Measurements from ENCODE around the gene PAX3.

PAX3 gene

GRCh38 chr2:222218786-222219185 is 80.0 kb downstream of the PAX3 start:
- no peak overlapping the region for H3K4me2 ChIP-seq (ENCODE audit: low read length)
- H4K20me1 ChIP-seq (ENCODE audit: insufficient read depth, low read length), result no peaks in the 10 kb centered on the region
- TF ChIP-seq EZH2phosphoT487 (IDR thresholded peaks at IDR 0.05; ENCODE audit: low read depth), result no peak
- no peak for TF ChIP-seq CTCF (IDR thresholded peaks at IDR 0.05; ENCODE audit: low read depth, low read length)
- no peaks in the 10 kb centered on the region for H3K9me3 ChIP-seq (ENCODE audit: insufficient read depth, low read length)
- peaks cover 22% of the 10 kb centered on the region for H3K27me3 ChIP-seq (ENCODE audit: low read depth, low read length)
- no peak overlapping the region for H2AFZ ChIP-seq (ENCODE audit: low read depth, low read length)
- H3K4me3 ChIP-seq (ENCODE audit: low read length), result no peak overlapping the region
- H3K36me3 ChIP-seq (replicated peaks; ENCODE audit: low read depth, low read length), result no peaks in the 10 kb centered on the region
- no peak overlapping the region for H3K27ac ChIP-seq (ENCODE audit: low read length)
- H3K79me2 ChIP-seq (ENCODE audit: low read length), result no peaks in the 10 kb centered on the region
- H3K9ac ChIP-seq (ENCODE audit: low read length), result no peak overlapping the region
- no peaks in the 10 kb centered on the region for H3K4me1 ChIP-seq (ENCODE audit: low read length)

DNA sequence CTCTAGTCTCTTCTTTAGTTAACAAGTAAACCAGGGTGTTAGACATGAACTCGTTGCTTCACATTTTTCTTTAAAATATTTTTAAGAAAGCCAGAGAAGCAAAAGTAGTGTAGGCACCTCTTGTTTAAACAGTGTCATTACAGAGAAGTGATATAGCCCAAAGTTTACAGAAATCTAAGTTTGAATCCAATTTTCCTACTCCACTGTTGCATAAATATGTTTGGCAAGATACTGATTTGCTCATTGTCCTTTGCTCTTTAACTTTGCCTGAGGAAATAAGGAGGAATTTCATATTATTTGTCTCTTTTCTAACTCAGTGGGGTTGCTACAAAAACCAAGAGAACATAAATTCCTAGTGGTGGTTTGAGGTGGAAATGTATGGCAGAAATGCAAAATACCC is 81.1 kb downstream of the PAX3 start:
- Histone ChIP-seq H3K4me1 (ENCODE audit: low read length) (no peaks in the 10 kb centered on the region), H3K27ac (ENCODE audit: low read length) (no peak overlapping the region), H4K20me1 (ENCODE audit: insufficient read depth, low read length) (no peaks in the 10 kb centered on the region), H3K27me3 (ENCODE audit: low read depth, low read length) (peaks cover 22% of the 10 kb centered on the region), H3K9me3 (ENCODE audit: insufficient read depth, low read length) (no peaks in the 10 kb centered on the region), H3K9ac (ENCODE audit: low read length) (no peak overlapping the region), H3K4me2 (ENCODE audit: low read length) (no peak overlapping the region), H2AFZ (ENCODE audit: low read depth, low read length) (no peak overlapping the region), H3K36me3 (replicated peaks; ENCODE audit: low read depth, low read length) (no peaks in the 10 kb centered on the region), H3K4me3 (ENCODE audit: low read length) (no peak overlapping the region), H3K79me2 (ENCODE audit: low read length) (no peaks in the 10 kb centered on the region)
- TF ChIP-seq CTCF (IDR thresholded peaks at IDR 0.05; ENCODE audit: low read depth, low read length) (no peak), EZH2phosphoT487 (IDR thresholded peaks at IDR 0.05; ENCODE audit: low read depth) (no peak)

DNA sequence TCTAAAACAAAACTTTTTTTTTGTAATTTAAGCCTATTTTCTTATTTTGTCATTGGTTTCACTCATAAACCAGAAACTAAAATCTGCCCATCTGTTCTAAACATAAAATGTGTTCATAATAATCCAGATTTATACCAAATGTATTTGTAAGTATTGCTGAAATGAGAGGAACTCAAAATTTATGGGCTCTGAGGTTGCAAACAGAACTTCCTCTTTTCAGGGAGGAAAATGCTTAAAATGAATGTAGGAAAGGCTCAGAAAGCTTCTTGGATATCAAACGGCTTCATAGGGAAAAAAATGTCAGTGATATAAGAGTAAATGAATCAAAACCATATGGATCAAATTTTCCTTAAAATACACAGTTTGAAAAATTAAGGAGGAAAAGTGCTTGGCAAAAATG is 83.9 kb downstream of the PAX3 start:
- Histone ChIP-seq H3K9ac (ENCODE audit: low read length) (no peak overlapping the region), H3K27ac (ENCODE audit: low read length) (no peak overlapping the region), H3K9me3 (ENCODE audit: insufficient read depth, low read length) (no peaks in the 10 kb centered on the region), H3K4me1 (ENCODE audit: low read length) (no peaks in the 10 kb centered on the region), H3K36me3 (replicated peaks; ENCODE audit: low read depth, low read length) (no peaks in the 10 kb centered on the region), H3K4me3 (ENCODE audit: low read length) (no peak overlapping the region), H3K27me3 (ENCODE audit: low read depth, low read length) (peaks cover 24% of the 10 kb centered on the region), H4K20me1 (ENCODE audit: insufficient read depth, low read length) (no peaks in the 10 kb centered on the region), H3K4me2 (ENCODE audit: low read length) (no peak overlapping the region), H2AFZ (ENCODE audit: low read depth, low read length) (no peak overlapping the region), H3K79me2 (ENCODE audit: low read length) (no peaks in the 10 kb centered on the region)
- TF ChIP-seq EZH2phosphoT487 (IDR thresholded peaks at IDR 0.05; ENCODE audit: low read depth) (no peak), CTCF (IDR thresholded peaks at IDR 0.05; ENCODE audit: low read depth, low read length) (no peak)

DNA sequence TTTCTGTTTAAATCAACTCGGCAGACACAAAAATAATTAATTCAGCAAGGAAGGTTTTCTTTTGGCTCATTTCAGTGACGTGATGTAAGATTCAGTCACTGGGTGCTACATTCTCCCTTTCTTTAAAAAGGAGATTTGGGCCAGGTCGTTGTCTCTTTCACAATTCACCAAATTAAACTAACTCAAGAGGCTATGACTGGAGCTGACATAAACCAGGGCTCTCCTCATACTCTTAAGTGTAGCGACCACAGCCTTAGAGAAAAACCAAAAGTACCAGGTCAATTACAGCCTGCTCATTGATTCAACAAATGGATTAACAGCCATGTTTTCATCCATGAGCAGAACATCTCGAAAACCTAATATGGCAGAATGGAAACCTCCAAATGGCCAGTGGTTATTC is 85.7 kb downstream of the PAX3 start:
- TF ChIP-seq CTCF (IDR thresholded peaks at IDR 0.05; ENCODE audit: low read depth, low read length) (no peak), EZH2phosphoT487 (IDR thresholded peaks at IDR 0.05; ENCODE audit: low read depth) (no peak)
- H4K20me1 ChIP-seq (ENCODE audit: insufficient read depth, low read length), result no peaks in the 10 kb centered on the region
- no peak overlapping the region for H2AFZ ChIP-seq (ENCODE audit: low read depth, low read length)
- no peak overlapping the region for H3K9ac ChIP-seq (ENCODE audit: low read length)
- H3K79me2 ChIP-seq (ENCODE audit: low read length), result no peaks in the 10 kb centered on the region
- H3K4me1 ChIP-seq (ENCODE audit: low read length), result no peaks in the 10 kb centered on the region
- H3K36me3 ChIP-seq (replicated peaks; ENCODE audit: low read depth, low read length), result no peaks in the 10 kb centered on the region
- no peaks in the 10 kb centered on the region for H3K9me3 ChIP-seq (ENCODE audit: insufficient read depth, low read length)
- no peak overlapping the region for H3K4me2 ChIP-seq (ENCODE audit: low read length)
- no peak overlapping the region for H3K27ac ChIP-seq (ENCODE audit: low read length)
- H3K27me3 ChIP-seq (ENCODE audit: low read depth, low read length), result peaks cover 10% of the 10 kb centered on the region
- H3K4me3 ChIP-seq (ENCODE audit: low read length), result no peak overlapping the region

All from OCI-LY3 (cell line).